Psoas muscle (tissue), 8 donors: ENCODE results near the gene ADA. TPM values are rescaled to one million over a fixed set of nuclear protein-coding genes. Genes with fewer than 3 reads are reported as not detected.

Source experiments
- ATAC-seq, 4 donors: fragments of 200-7000 bp; cut with Tn5 transposase; one replicate each; pipeline ENCODE4 v1.9.1; 2020; ENCODE audit warnings: moderate library complexity in 3 of 4, mild to moderate bottlenecking in 2 of 4
- DNase-seq, 2 donors: peaks; one replicate each; pipeline ENCODE4 v3.0.0-alpha.2; 2020
- H3K27ac ChIP-seq: fragments of 200-600 bp; one replicate; pipeline ENCODE4 v1.8.0; 2022
- H3K27me3 ChIP-seq, 3 donors: fragments of 200-600 bp in 1 of 3; one replicate each; pipeline versions ENCODE4 v1.6.1 to v1.8.0; 2013 to 2022; ENCODE audit warnings: low read length in 2 of 3, mild to moderate bottlenecking in 2 of 3, moderate library complexity in 1 of 3; ENCODE audit not compliant: insufficient read depth in 3 of 3
- H3K36me3 ChIP-seq, 2 donors: fragments of 200-600 bp in 1 of 2; one replicate each; pipeline versions ENCODE4 v1.6.1 to v1.8.0; 2013 to 2022; ENCODE audit warnings: low read depth in 1 of 2, mild to moderate bottlenecking in 1 of 2, moderate library complexity in 1 of 2; ENCODE audit not compliant: insufficient read depth in 1 of 2
- H3K4me1 ChIP-seq: fragments of 200-600 bp; one replicate; pipeline ENCODE4 v1.8.0; 2022
- H3K4me3 ChIP-seq: fragments of 200-600 bp; one replicate; pipeline ENCODE4 v1.8.0; 2022; ENCODE audit warnings: mild to moderate bottlenecking
- H3K9me3 ChIP-seq: fragments of 200-600 bp; one replicate; pipeline ENCODE4 v1.8.0; 2022
- WGBS, 3 donors: extraction: QIAGEN DNeasy Blood & Tissue Kit; methylation state at CpG; one replicate each; pipeline versions ENCODE4 v1.1.6 to v1.1.7; 2013; 5-methylcytosine and 5-hydroxymethylcytosine counted together
- intact Hi-C, 2 donors: fragments of 100-400 bp; cut with DNase I; formaldehyde crosslinking; loops; one replicate each; pipeline versions ENCODE4 v1.11.0 to v1.14.2; 2022
- polyA plus RNA-seq, 3 donors: library from polyadenylated mRNA; stranded (reverse); fragments of 200-250 nt; gene quantifications; one replicate each; pipeline ENCODE4 v1.2.3, GENCODE V29; 2013
- total RNA-seq, 4 donors: library from RNA; stranded (reverse); fragmentation: NEBNext Ultra II Directional in 2 of 4; extraction: Animal tissue kit (Norgen Biotek cat#: 25700) in 2 of 4; gene quantifications; one replicate each; pipeline versions ENCODE4 v1.2.1 to v1.2.4, GENCODE V29; 2021 to 2023
- TF ChIP-seq, protein P1 (sequence below): fragments of 200-600 bp; IDR thresholded peaks from one replicate; pipeline ENCODE4 v1.8.0; 2022; ENCODE audit warnings: antibody characterized with exemption
- donor health status: healthy with polysubstance abuse.
- donor health status: DM: no; HTN: no; CAD: no; lungs with moderate emphysema.
- donor health status: Bipolar disorder and iron deficiency.
- donor health status: healthy.
- donor health status: DM: yes; HTN: yes; CAD: no.
- donor health status: DM: no; HTN: no; CAD: no.
- donor health status: DM: no; HTN: no; CAD: no.
- donor health status: DM: yes; HTN: yes; CAD: no.

Gene ADA
- total and polyA plus RNA-seq, 7 donors, result 3.3 to 5.8 (median 4.2) TPM

DNA sequence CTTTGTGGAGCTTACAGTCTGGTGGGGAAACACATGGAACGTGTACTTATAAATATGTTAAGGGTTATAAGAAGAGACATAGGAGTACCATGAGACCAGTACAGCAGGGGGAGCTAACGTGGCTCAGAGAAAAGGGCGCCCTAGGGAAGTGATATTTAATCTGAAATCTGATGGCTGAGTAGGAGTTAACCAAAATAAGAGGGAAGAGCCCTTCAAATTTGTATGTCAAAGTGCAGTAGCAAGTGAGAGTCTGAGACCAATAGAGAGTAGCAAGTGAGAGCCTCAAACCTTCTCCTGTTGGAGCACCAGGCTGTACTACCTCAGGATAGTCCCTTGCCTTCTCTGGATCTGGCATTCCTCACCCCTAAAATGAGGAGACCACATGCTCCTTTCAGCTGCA is 75.2 kb downstream of the ADA start:
- TF ChIP-seq, protein P1, sequence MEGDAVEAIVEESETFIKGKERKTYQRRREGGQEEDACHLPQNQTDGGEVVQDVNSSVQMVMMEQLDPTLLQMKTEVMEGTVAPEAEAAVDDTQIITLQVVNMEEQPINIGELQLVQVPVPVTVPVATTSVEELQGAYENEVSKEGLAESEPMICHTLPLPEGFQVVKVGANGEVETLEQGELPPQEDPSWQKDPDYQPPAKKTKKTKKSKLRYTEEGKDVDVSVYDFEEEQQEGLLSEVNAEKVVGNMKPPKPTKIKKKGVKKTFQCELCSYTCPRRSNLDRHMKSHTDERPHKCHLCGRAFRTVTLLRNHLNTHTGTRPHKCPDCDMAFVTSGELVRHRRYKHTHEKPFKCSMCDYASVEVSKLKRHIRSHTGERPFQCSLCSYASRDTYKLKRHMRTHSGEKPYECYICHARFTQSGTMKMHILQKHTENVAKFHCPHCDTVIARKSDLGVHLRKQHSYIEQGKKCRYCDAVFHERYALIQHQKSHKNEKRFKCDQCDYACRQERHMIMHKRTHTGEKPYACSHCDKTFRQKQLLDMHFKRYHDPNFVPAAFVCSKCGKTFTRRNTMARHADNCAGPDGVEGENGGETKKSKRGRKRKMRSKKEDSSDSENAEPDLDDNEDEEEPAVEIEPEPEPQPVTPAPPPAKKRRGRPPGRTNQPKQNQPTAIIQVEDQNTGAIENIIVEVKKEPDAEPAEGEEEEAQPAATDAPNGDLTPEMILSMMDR, result peak; percentile 46
- H3K27ac ChIP-seq, result peak overlapping the region; percentile 96
- H3K4me3 ChIP-seq, result no peak overlapping the region
- intact Hi-C loops, result loop anchor here (5.0 kb wide), 1 partner anchor 36 kb away; no protein-coding TSS in a partner anchor
- no peaks in the 10 kb centered on the region for H3K27me3 ChIP-seq
- H3K36me3 ChIP-seq, result no peaks in the 10 kb centered on the region
- H3K4me1 ChIP-seq, result peaks cover 70% of the 10 kb centered on the region
- DNase-seq (no peak), ATAC-seq (peak in 1 of 4 donors; percentile 0)
- WGBS, 3 donors, result 44 to 58% (median 56%) methylated on average over 3 of the region's 3 CpGs
- no peaks in the 10 kb centered on the region for H3K9me3 ChIP-seq

DNA sequence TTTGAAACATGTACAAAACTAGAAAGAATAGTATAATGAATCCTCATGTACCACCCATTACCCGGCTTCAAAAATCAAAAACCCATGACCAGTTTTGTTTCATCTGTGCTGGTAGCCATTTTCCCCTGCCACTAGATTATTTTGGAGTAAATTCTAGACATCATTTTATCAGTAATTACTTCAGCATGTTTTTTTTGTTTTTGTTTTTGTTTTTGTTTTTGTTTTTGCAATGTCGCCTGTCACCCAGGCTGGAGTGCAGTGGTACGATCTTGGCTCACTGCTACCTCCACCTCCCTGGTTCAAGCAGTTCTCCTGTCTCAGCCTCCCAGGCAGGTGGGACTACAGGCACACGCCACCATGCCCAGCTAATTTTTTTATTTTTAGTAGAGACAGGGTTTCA is 77.1 kb downstream of the ADA start:
- H3K27ac ChIP-seq, result peak overlapping the region; percentile 96
- no peak for DNase-seq
- ATAC-seq, result no peak
- intact Hi-C loops, result loop anchor here in 1 of 2 donors (5.0 kb wide), 1 partner anchor 42 kb away; no protein-coding TSS in a partner anchor
- no peak overlapping the region for H3K4me3 ChIP-seq
- WGBS, 3 donors, result 97 to 100% (median 100%) methylated on average over 4 of the region's 4 CpGs
- no peaks in the 10 kb centered on the region for H3K36me3 ChIP-seq
- H3K4me1 ChIP-seq, result peaks cover 59% of the 10 kb centered on the region
- no peaks in the 10 kb centered on the region for H3K9me3 ChIP-seq
- no peaks in the 10 kb centered on the region for H3K27me3 ChIP-seq
- TF ChIP-seq, protein P1, result no peak

DNA sequence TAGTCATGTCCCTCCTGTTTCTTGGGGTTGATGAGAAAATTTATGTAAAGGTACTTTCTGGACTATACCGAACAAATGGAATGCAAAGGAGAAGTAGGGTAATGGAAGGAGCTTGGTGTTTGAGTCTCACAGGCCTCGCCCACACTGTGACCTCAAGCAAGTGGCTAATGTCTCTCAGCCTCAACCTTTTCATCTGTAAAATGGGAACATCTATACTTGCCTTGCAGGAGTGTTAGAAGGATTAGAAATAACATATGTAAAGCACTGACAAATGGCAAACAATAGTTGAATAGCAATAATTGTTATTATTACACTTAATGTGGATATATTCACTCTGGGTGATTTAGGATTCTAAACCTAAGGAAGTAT is 78.0 kb downstream of the ADA start:
- Histone ChIP-seq H3K9me3 (no peaks in the 10 kb centered on the region), H3K36me3 (no peaks in the 10 kb centered on the region), H3K4me3 (no peak overlapping the region), H3K4me1 (peaks cover 52% of the 10 kb centered on the region), H3K27me3 (no peaks in the 10 kb centered on the region), H3K27ac (peak overlapping the region; percentile 96)
- ATAC-seq, result no peak
- intact Hi-C loops, result loop anchor here in 1 of 2 donors (1.0 to 5.0 kb wide), 2 partner anchors 21 to 41 kb away; no protein-coding TSS in a partner anchor
- DNase-seq, result no peak
- 44 to 70% (median 53%) methylated on average over 2 of the region's 2 CpGs for WGBS, 3 donors
- TF ChIP-seq, protein P1, result no peak

DNA sequence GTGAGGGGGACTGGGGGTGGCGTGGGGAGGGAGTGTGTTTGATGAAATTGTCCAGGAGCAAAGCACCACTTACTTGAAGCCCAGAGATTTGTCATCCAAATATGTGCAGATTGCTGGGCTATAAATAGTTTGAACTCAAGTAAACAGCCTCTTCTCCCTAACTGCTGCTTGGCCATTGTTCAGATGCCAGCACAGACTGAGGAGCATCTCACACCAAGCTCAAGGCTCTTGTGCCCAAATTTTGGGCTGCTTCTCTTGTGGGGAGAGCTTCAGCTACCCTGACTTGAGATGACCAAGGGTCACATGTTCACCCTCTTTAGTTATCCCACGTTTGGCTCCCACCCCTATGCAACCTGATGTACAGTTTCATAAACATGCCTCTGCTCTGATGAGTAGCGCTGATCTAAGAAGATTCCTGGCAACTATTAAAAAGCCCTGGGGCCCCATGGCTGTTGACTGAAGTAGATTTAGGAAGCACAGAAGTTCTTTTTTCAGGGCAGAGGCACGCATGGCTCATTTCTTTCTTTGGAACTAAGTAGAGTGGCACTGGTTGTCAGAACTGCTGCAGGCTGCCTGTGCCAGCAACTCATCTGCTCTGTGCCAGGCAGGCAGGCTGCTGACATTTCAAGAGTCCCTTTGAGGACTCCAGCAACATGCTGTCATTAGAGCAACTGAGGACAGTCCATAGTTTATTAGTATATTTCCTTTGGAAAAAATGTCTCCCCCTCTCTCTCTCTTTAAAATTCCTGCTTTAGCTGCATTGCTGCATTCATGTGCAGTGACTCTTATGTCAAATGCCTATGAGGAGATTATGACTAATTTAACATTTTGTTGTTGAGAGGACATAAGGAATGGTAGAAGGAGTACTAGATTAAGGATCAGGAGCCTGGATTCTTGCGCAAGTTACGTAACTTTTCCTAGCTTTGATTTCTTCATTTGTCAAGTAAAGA is 78.7 kb downstream of the ADA start:
- Histone ChIP-seq H3K4me3 (peak overlapping the region; percentile 37), H3K36me3 (no peaks in the 10 kb centered on the region), H3K27me3 (no peaks in the 10 kb centered on the region), H3K27ac (peak overlapping the region; percentile 96), H3K4me1 (peaks cover 50% of the 10 kb centered on the region), H3K9me3 (no peaks in the 10 kb centered on the region)
- DNase-seq (peak; percentile 44 to 85), ATAC-seq (peak; percentile 85 to 92 (median 88))
- intact Hi-C loops, result loop anchor here in 1 of 2 donors (1.0 to 5.0 kb wide), 2 partner anchors 21 to 41 kb away; no protein-coding TSS in a partner anchor
- 20 to 26% (median 25%) methylated on average over 6 of the region's 6 CpGs for WGBS, 3 donors
- TF ChIP-seq, protein P1, result no peak
